Lung (tissue), 12 donors: ENCODE measurements around the gene TSPAN16. TPM values are rescaled to one million over a fixed set of nuclear protein-coding genes. Genes with fewer than 3 reads are reported as not detected.

ENCODE experiments used
- ATAC-seq: fragments of 200-7000 bp; cut with Tn5 transposase; one replicate; pipeline ENCODE4 v1.9.1; 2020; ENCODE audit warnings: moderate number of reproducible peaks; ENCODE audit not compliant: insufficient read depth, low FRiP score
- DNase-seq, 3 donors: peaks; one replicate each; pipeline ENCODE4 v3.0.0-alpha.2; 2013 to 2017
- H3K27ac ChIP-seq, 2 donors: one replicate each; pipeline ENCODE4 v1.5.1; 2013; ENCODE audit warnings: mild to moderate bottlenecking in 2 of 2, moderate library complexity in 2 of 2, control low read depth in 1 of 2, inconsistent platforms in 1 of 2, low read depth in 1 of 2, low read length in 1 of 2
- H3K27me3 ChIP-seq, 3 donors: one replicate each; pipeline ENCODE4 v1.5.1; 2013; ENCODE audit warnings: low read length in 2 of 3; ENCODE audit not compliant: control insufficient read depth in 3 of 3, insufficient read depth in 3 of 3
- H3K36me3 ChIP-seq, 4 donors: one replicate each; pipeline ENCODE4 v1.5.1; 2013; ENCODE audit warnings: low read length in 4 of 4, mild to moderate bottlenecking in 1 of 4, moderate library complexity in 1 of 4; ENCODE audit not compliant: control insufficient read depth in 4 of 4, insufficient read depth in 4 of 4
- H3K4me1 ChIP-seq, 5 donors: one replicate each; pipeline ENCODE4 v1.5.1; 2013; ENCODE audit warnings: low read length in 5 of 5, mild to moderate bottlenecking in 2 of 5, moderate library complexity in 1 of 5; ENCODE audit not compliant: control insufficient read depth in 5 of 5, insufficient read depth in 5 of 5
- H3K4me3 ChIP-seq: one replicate; pipeline ENCODE4 v1.5.1; 2013; ENCODE audit warnings: mild to moderate bottlenecking, control low read depth, moderate library complexity
- H3K9ac ChIP-seq, 2 donors: one replicate each; pipeline ENCODE4 v1.5.1; 2013; ENCODE audit warnings: low read length in 2 of 2, control low read depth in 1 of 2; ENCODE audit not compliant: insufficient read depth in 1 of 2
- H3K9me3 ChIP-seq, 4 donors: one replicate each; pipeline ENCODE4 v1.5.1; 2013; ENCODE audit warnings: low read length in 3 of 4, mild to moderate bottlenecking in 1 of 4, moderate library complexity in 1 of 4; ENCODE audit not compliant: control insufficient read depth in 4 of 4, insufficient read depth in 3 of 4
- CTCF ChIP-seq: IDR thresholded peaks from 2 replicates; pipeline ENCODE4 v1.5.1; 2012; ENCODE audit warnings: mild to moderate bottlenecking; ENCODE audit errors: control extremely low read depth, extremely low read depth
- WGBS, 2 donors: extraction: QIAGEN DNeasy Blood & Tissue Kit; methylation state at CpG; one replicate each; pipeline ENCODE4 v1.1.7; 2013; 5-methylcytosine and 5-hydroxymethylcytosine counted together
- polyA plus RNA-seq, 2 donors: library from polyadenylated mRNA; stranded (reverse); fragments of 200-250 nt; gene quantifications; one replicate each; pipeline ENCODE4 v1.2.1, GENCODE V29; 2013
- total RNA-seq, 2 donors: library from RNA; depleted of rRNA in 1 of 2; stranded (reverse); fragments of >200 nt in 1 of 2; gene quantifications; one replicate each; pipeline ENCODE4 v1.2.1, GENCODE V29; 2014 to 2021
- donor health status: control.
- donor health status: control.
- donor health status: Bipolar disorder and iron deficiency.
- donor health status: healthy.
- donor health status: DM: yes; HTN: yes; CAD: no.

The TSPAN16 gene
- total and polyA plus RNA-seq, 4 donors: not detected

GRCh38 chr19:11324748-11325389, 28.9 kb downstream of the TSPAN16 start:
- Histone ChIP-seq H3K36me3 (peaks cover 0 to 13% (median 5%) of the 10 kb centered on the region in 4 donors), H3K9me3 (no peaks in the 10 kb centered on the region), H3K4me1 (peaks cover 0 to 37% (median 20%) of the 10 kb centered on the region in 5 donors), H3K27me3 (no peaks in the 10 kb centered on the region), H3K9ac (peak overlapping the region in 1 of 2 donors; percentile 87), H3K4me3 (no peak overlapping the region), H3K27ac (peak overlapping the region; percentile 36 to 85)
- WGBS, 2 donors: 47 to 67% methylated on average over 17 of the region's 17 CpGs
- no peak for TF ChIP-seq CTCF
- ATAC-seq: no peak
- no peak for DNase-seq

GRCh38 chr19:11325544-11325943, 29.6 kb downstream of the TSPAN16 start:
- Histone ChIP-seq H3K9me3 (no peaks in the 10 kb centered on the region), H3K4me1 (peaks cover 0 to 37% (median 20%) of the 10 kb centered on the region in 5 donors), H3K9ac (no peak overlapping the region), H3K36me3 (peaks cover 0 to 13% (median 6%) of the 10 kb centered on the region in 4 donors), H3K27me3 (no peaks in the 10 kb centered on the region), H3K27ac (no peak overlapping the region), H3K4me3 (no peak overlapping the region)
- ATAC-seq (no peak), DNase-seq (no peak)
- WGBS, 2 donors: 91 to 98% methylated on average over 7 of the region's 7 CpGs
- no peak for TF ChIP-seq CTCF

GRCh38 chr19:11330127-11330526, 34.2 kb downstream of the TSPAN16 start:
- WGBS, 2 donors: 73 to 80% methylated on average over 4 of the region's 4 CpGs
- peaks cover 7 to 32% (median 18%) of the 10 kb centered on the region in 4 donors for H3K36me3 ChIP-seq
- no peaks in the 10 kb centered on the region for H3K9me3 ChIP-seq
- ATAC-seq: no peak
- DNase-seq: no peak
- no peaks in the 10 kb centered on the region for H3K27me3 ChIP-seq
- H3K4me1 ChIP-seq: no peaks in the 10 kb centered on the region
- H3K4me3 ChIP-seq: no peak overlapping the region
- no peak for TF ChIP-seq CTCF
- H3K9ac ChIP-seq: no peak overlapping the region
- no peak overlapping the region for H3K27ac ChIP-seq
